Osteoblast (primary cell): ENCODE measurements around the gene PPP1R3F. TPM values are rescaled to one million over a fixed set of nuclear protein-coding genes. Genes with fewer than 3 reads are reported as not detected.
A peak's percentile ranks its signal among the peaks of the same experiment; 100 is the strongest.

Source experiments
- DNase-seq: peaks from one replicate; pipeline ENCODE4 v3.0.0; 2011; ENCODE audit warnings: low spot score, mixed read lengths; ENCODE audit not compliant: insufficient read length; ENCODE audit errors: missing footprints
- H2AFZ ChIP-seq: 2 replicates; pipeline ENCODE4 v1.6.0; 2011; ENCODE audit warnings: mild to moderate bottlenecking, low read length
- H3K27ac ChIP-seq: 2 replicates; pipeline ENCODE4 v1.5.1; 2011; ENCODE audit warnings: mild to moderate bottlenecking, low read depth, low read length, moderate library complexity
- H3K27me3 ChIP-seq: 2 replicates; pipeline ENCODE4 v1.6.0; 2012; ENCODE audit warnings: mild to moderate bottlenecking, control low read depth, inconsistent platforms, low read length, moderate library complexity; ENCODE audit not compliant: insufficient read depth
- H3K36me3 ChIP-seq: 2 replicates; pipeline ENCODE4 v1.5.1; 2011; ENCODE audit warnings: mild to moderate bottlenecking, low read length, control low read depth, moderate library complexity; ENCODE audit not compliant: insufficient read depth
- H3K4me1 ChIP-seq: 2 replicates; pipeline ENCODE4 v1.5.1; 2011; ENCODE audit warnings: mild to moderate bottlenecking, low read length, control low read depth, moderate library complexity; ENCODE audit not compliant: insufficient read depth
- H3K4me2 ChIP-seq: 2 replicates; pipeline ENCODE4 v1.6.0; 2011; ENCODE audit warnings: mild to moderate bottlenecking, low read length; ENCODE audit not compliant: insufficient read depth
- H3K4me3 ChIP-seq: fragments of 200-600 bp; sonication (generic); 3 replicates; pipeline ENCODE4 v1.5.1; 2012; ENCODE audit warnings: mild to moderate bottlenecking, low read length, inconsistent platforms; ENCODE audit not compliant: insufficient read depth
- H3K79me2 ChIP-seq: 2 replicates; pipeline ENCODE4 v1.6.0; 2012; ENCODE audit warnings: mild to moderate bottlenecking, low read length, control low read depth, inconsistent platforms; ENCODE audit not compliant: insufficient read depth
- H3K9me3 ChIP-seq: 2 replicates; pipeline ENCODE4 v1.5.1; 2011; ENCODE audit warnings: low read depth, low read length, control low read depth
- H4K20me1 ChIP-seq: 2 replicates; pipeline ENCODE4 v1.6.0; 2012; ENCODE audit warnings: mild to moderate bottlenecking, low read length, control low read depth; ENCODE audit not compliant: insufficient read depth
- total RNA-seq: library from RNA; depleted of rRNA; stranded (reverse); fragments of >200 nt; gene quantifications from 2 replicates; pipeline ENCODE4 v1.2.3, GENCODE V29; 2012
- TF ChIP-seq, protein P1 (sequence below): IDR thresholded peaks from 2 replicates; pipeline ENCODE4 v1.5.1; 2011; ENCODE audit warnings: mild to moderate bottlenecking, low read depth, low read length, moderate library complexity; ENCODE audit errors: extremely low read depth

Gene PPP1R3F
- total RNA-seq, 1 donor, result 4.0 TPM

DNA sequence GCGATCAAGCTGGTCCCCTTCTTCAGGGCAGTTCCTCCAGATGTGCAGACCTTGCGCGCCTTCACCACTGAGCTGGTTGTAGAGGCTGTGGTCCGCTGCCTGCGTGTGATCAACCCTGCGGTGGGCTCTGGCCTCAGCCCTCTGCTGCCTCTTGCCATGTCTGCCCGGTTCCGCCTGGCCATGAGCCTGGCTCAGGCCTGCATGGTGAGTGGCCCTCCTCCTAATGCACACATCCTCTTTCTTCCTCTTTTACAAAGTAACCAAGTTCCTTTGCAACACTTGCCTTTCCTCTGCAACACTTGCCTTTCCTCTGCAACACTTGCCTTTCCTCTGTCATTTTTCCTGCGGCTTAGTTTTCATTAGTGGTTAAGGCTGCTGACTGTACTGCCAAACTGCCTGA lies 32.5 kb upstream of the PPP1R3F start:
- H3K4me1 ChIP-seq, result no peaks in the 10 kb centered on the region
- no peak overlapping the region for H3K4me2 ChIP-seq
- no peaks in the 10 kb centered on the region for H3K9me3 ChIP-seq
- no peak overlapping the region for H2AFZ ChIP-seq
- no peaks in the 10 kb centered on the region for H3K27me3 ChIP-seq
- H4K20me1 ChIP-seq, result no peaks in the 10 kb centered on the region
- H3K79me2 ChIP-seq, result peaks cover 2% of the 10 kb centered on the region
- DNase-seq, result peak; percentile 57
- H3K4me3 ChIP-seq, result no peak overlapping the region
- no peaks in the 10 kb centered on the region for H3K36me3 ChIP-seq
- H3K27ac ChIP-seq, result no peak overlapping the region
- TF ChIP-seq, protein P1, sequence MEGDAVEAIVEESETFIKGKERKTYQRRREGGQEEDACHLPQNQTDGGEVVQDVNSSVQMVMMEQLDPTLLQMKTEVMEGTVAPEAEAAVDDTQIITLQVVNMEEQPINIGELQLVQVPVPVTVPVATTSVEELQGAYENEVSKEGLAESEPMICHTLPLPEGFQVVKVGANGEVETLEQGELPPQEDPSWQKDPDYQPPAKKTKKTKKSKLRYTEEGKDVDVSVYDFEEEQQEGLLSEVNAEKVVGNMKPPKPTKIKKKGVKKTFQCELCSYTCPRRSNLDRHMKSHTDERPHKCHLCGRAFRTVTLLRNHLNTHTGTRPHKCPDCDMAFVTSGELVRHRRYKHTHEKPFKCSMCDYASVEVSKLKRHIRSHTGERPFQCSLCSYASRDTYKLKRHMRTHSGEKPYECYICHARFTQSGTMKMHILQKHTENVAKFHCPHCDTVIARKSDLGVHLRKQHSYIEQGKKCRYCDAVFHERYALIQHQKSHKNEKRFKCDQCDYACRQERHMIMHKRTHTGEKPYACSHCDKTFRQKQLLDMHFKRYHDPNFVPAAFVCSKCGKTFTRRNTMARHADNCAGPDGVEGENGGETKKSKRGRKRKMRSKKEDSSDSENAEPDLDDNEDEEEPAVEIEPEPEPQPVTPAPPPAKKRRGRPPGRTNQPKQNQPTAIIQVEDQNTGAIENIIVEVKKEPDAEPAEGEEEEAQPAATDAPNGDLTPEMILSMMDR, result no peak

DNA sequence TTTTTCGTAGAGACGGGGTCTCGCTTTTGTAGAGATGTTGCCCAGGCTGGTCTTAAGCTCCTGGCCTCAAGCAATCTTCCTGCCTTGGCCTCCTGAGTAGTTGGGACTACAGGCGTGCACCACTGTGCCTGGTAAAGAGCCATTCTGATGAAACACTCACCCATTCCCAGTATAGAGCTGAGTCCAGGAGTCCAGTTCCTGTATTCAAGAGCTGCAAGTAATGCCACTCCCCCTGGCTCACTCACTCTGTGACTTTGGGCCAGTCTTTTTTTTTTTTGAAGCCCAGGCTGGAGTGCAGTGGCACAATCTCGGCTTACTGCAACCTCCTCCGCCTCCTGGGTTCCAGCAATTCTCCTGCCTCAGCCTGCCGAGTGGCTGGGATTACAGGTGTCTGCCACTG lies 30.9 kb upstream of the PPP1R3F start:
- DNase-seq, result no peak
- H3K4me1 ChIP-seq, result no peaks in the 10 kb centered on the region
- no peak overlapping the region for H3K27ac ChIP-seq
- H3K9me3 ChIP-seq, result no peaks in the 10 kb centered on the region
- H3K4me3 ChIP-seq, result no peak overlapping the region
- no peaks in the 10 kb centered on the region for H3K27me3 ChIP-seq
- no peak overlapping the region for H3K4me2 ChIP-seq
- H3K79me2 ChIP-seq, result peaks cover 2% of the 10 kb centered on the region
- H3K36me3 ChIP-seq, result peaks cover 6% of the 10 kb centered on the region
- no peaks in the 10 kb centered on the region for H4K20me1 ChIP-seq
- TF ChIP-seq, protein P1, result no peak
- no peak overlapping the region for H2AFZ ChIP-seq

DNA sequence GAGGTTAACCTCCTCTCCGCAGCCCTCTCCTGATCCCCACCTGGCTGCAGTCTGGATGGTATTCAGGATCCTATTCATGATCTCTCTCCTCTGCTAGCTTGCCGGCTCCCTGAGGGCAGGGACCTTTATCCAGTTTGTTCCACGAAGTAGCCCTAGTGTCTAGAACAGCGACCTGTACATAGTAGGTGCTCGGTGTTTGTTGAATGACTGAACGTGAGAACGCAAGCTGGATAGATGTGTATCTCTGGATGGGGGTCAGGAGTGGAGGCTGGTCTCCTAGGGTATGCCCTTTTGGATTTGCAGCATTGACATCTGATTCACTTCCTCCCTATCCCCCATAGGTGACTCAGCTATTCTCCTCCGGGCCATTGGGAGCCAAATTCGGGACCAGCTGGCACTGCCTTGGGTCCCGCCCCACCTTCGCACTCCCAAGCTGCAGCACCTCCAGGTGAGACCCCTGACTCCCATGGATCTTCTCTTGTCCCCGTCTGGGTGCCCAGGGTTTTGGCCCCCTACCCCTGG lies 27.0 kb upstream of the PPP1R3F start:
- H3K4me1 ChIP-seq, result no peaks in the 10 kb centered on the region
- H3K27ac ChIP-seq, result no peak overlapping the region
- H3K36me3 ChIP-seq, result peaks cover 6% of the 10 kb centered on the region
- H3K9me3 ChIP-seq, result no peaks in the 10 kb centered on the region
- peak; percentile 88 for DNase-seq
- H2AFZ ChIP-seq, result no peak overlapping the region
- H3K79me2 ChIP-seq, result no peaks in the 10 kb centered on the region
- H4K20me1 ChIP-seq, result no peaks in the 10 kb centered on the region
- H3K4me3 ChIP-seq, result no peak overlapping the region
- no peak overlapping the region for H3K4me2 ChIP-seq
- H3K27me3 ChIP-seq, result no peaks in the 10 kb centered on the region
- TF ChIP-seq, protein P1, result no peak

DNA sequence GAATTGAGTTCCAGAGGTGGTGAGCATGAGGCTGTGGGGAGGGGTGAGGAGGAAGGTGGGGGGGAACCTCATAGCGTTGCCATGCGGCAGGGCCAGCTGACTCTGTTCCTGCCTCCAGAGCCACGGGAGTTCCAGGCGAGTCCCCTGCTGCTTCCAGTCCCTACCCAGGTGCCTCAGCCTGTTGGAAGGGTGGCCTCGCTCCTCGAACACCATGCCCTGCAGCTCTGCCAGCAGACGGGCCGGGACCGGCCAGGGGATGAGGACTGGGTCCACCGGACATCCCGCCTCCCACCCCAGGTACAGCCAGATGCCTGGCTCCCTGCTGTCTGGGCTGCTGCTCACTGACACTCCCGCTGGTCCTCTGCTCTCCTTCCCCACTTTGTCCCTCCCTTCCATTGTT lies 26.4 kb upstream of the PPP1R3F start:
- peak; percentile 77 for DNase-seq
- Histone ChIP-seq H3K4me3 (no peak overlapping the region), H3K27ac (no peak overlapping the region), H2AFZ (no peak overlapping the region), H3K4me1 (no peaks in the 10 kb centered on the region), H3K36me3 (peaks cover 6% of the 10 kb centered on the region), H4K20me1 (no peaks in the 10 kb centered on the region), H3K4me2 (no peak overlapping the region), H3K79me2 (no peaks in the 10 kb centered on the region), H3K27me3 (no peaks in the 10 kb centered on the region), H3K9me3 (no peaks in the 10 kb centered on the region)
- TF ChIP-seq, protein P1, result no peak
